CD4-positive, alpha-beta T cell treated with Interleukin-17A for 4 hours (primary cell): Measurements from ENCODE around the gene INPP5K.
"Not testable (repeated sequence)": the region's sequence is repeated elsewhere in the genome, so short reads cannot be mapped to it uniquely, and the experiment has no call there.

ENCODE experiments used
- DNase-seq: peaks from one replicate; pipeline ENCODE4 v3.0.0-alpha.2; 2020; ENCODE audit warnings: mixed read lengths

INPP5K gene

GRCh38 chr17:1461198-1461944 is 55.0 kb downstream of the INPP5K start:
- no peak for DNase-seq

GRCh38 chr17:1460233-1460632 is 56.2 kb downstream of the INPP5K start:
- peak; percentile 45 for DNase-seq

GRCh38 chr17:1455797-1456599 is 60.4 kb downstream of the INPP5K start, which contains the start of gene CRK:
TSS of gene CRK (minus strand) at chr17:1456232. CDS start at chr17:1456117, 115 bp downstream.
- DNase-seq, result peak; percentile 99

- peak; percentile 48 for DNase-seq
Observed at GRCh38 chr17:1455291-1455796, 61.1 kb downstream of the INPP5K start.

GRCh38 chr17:1454541-1454940 is 61.9 kb downstream of the INPP5K start:
- DNase-seq, result no peak

- DNase-seq, result not testable (repeated sequence)
Observed at GRCh38 chr17:1453694-1454093, 62.7 kb downstream of the INPP5K start.

GRCh38 chr17:1452836-1453235 is 63.6 kb downstream of the INPP5K start:
- DNase-seq, result no peak

GRCh38 chr17:1450261-1450660 is 66.2 kb downstream of the INPP5K start:
- not testable (repeated sequence) for DNase-seq

GRCh38 chr17:1449412-1449967 is 66.9 kb downstream of the INPP5K start:
- DNase-seq, result no peak

GRCh38 chr17:1447052-1447451 is 69.4 kb downstream of the INPP5K start:
- no peak for DNase-seq

GRCh38 chr17:1446201-1446600 is 70.2 kb downstream of the INPP5K start:
- DNase-seq, result no peak

GRCh38 chr17:1445695-1446094 is 70.7 kb downstream of the INPP5K start:
- DNase-seq, result not testable (repeated sequence)
